Retinal pigment epithelial cell (primary cell): Measurements from ENCODE around the gene TNFRSF18.
A peak's percentile ranks its signal among the peaks of the same experiment; 100 is the strongest.
"Not testable (repeated sequence)": the region's sequence is repeated elsewhere in the genome, so short reads cannot be mapped to it uniquely, and the experiment has no call there.

Experiments used
- DNase-seq: peaks from one replicate; pipeline ENCODE4 v3.0.0-alpha.2; 2010; ENCODE audit warnings: low read depth
- H3K4me3 ChIP-seq: 2 replicates; pipeline ENCODE4 v1.5.1; 2011; ENCODE audit warnings: mild to moderate bottlenecking, low read length, control low read depth, moderate library complexity
- TF ChIP-seq, protein P1 (sequence below): conservative IDR thresholded peaks from 2 replicates; pipeline ENCODE4 v1.5.1; 2011; ENCODE audit warnings: low read depth, low read length, control low read depth, inconsistent platforms

The TNFRSF18 gene, protein sequence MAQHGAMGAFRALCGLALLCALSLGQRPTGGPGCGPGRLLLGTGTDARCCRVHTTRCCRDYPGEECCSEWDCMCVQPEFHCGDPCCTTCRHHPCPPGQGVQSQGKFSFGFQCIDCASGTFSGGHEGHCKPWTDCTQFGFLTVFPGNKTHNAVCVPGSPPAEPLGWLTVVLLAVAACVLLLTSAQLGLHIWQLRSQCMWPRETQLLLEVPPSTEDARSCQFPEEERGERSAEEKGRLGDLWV

DNA sequence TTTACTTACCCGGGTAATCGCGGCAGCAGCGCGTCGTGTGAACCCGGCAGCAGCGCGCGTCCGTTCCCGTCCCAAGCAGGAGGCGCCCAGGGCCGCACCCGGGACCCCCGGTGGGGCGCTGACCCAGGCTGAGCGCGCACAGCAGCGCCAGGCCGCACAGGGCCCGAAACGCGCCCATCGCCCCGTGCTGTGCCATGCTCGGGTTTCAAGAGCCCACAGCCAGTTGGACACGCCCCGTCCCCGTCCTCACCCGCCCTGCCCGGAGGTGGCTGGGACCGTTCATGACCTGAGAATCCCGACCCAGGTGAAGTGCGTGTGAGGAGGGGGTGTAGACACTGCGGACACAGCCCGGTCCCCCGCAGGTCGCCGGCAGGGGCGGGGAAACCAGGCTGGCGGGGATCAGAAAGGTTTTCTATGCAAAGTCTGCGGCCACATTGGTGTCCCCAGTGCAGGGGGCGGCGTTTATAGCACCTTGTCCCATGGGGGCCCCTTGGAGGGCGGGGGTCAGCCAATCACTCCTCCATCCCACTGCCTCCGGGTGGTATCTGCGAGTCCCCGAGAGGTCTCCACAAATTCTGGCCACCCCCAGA lies at the start of gene TNFRSF18:
Gene TNFRSF18, minus strand, starts transcription at position 217 of the 590 bp plus-strand sequence. Its CDS starts 21 bp downstream, at position 196.
- DNase-seq = no peak

DNA sequence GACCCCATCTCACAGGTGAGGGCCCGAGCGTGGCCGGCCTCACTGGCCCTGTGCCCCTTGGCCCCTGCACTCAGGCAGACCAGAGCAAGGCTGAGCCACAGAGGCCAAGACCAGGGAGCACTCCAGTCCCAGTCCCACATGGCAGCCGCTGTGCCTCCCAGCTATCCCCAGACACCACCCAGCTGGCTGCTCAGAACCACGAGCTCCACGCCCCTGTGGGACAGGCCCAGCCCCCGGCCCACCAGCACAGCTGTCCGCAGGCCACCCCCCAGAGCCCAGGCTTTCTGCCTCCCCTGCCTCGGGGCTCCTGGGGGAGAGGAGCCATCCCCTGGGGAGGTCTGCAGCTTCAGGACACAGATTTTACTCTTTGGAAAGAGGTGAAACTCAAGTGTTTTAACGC lies 49.2 kb upstream of the TNFRSF18 start:
- TF ChIP-seq, protein P1, sequence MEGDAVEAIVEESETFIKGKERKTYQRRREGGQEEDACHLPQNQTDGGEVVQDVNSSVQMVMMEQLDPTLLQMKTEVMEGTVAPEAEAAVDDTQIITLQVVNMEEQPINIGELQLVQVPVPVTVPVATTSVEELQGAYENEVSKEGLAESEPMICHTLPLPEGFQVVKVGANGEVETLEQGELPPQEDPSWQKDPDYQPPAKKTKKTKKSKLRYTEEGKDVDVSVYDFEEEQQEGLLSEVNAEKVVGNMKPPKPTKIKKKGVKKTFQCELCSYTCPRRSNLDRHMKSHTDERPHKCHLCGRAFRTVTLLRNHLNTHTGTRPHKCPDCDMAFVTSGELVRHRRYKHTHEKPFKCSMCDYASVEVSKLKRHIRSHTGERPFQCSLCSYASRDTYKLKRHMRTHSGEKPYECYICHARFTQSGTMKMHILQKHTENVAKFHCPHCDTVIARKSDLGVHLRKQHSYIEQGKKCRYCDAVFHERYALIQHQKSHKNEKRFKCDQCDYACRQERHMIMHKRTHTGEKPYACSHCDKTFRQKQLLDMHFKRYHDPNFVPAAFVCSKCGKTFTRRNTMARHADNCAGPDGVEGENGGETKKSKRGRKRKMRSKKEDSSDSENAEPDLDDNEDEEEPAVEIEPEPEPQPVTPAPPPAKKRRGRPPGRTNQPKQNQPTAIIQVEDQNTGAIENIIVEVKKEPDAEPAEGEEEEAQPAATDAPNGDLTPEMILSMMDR = no peak
- no peak overlapping the region for H3K4me3 ChIP-seq
- no peak for DNase-seq

More for the DNA sequence above, at the start of gene TNFRSF18:
- H3K4me3 ChIP-seq = peak within 1 kb of the TSS; percentile 6
- TF ChIP-seq, protein P1 = no peak

DNA sequence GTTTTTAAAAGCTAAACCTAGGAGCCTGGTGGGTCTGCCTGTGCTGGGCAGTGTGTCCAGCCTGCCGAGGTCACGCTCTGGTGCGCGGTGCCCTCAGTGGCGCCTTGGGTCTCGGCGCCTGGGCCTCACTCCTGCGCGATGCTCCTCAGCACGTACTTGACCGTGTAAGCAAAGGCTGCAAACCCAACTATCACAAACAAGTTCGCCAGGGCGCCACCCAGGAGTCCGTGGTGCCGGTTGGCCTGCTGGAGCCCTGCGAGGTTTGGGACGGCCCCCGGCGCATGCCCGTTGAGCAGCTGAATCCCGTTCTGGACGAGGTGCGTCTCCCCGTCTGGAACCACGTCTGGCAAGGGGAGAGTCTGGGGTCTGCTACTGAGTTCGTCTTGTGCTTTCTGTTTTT lies 48.7 kb upstream of the TNFRSF18 start:
- TF ChIP-seq, protein P1 = no peak
- DNase-seq = no peak
- no peak overlapping the region for H3K4me3 ChIP-seq

DNA sequence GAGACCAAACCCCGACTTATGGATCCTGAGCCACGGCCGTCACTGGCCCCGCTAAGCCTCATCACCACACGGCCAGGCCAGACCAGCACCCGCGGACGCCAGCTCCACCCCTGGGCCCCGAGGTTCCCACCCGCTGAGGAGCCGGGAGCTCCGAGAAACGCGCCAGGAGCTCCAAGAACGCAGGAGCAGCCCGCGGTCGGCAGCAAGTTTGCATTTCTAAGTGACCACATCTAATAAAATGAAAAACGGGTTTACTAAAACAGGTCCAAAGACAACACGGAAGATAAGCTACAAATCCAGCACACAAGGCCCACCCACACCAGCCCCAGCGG lies 48.2 kb upstream of the TNFRSF18 start:
- DNase-seq = no peak
- TF ChIP-seq, protein P1 = no peak
- no peak overlapping the region for H3K4me3 ChIP-seq

DNA sequence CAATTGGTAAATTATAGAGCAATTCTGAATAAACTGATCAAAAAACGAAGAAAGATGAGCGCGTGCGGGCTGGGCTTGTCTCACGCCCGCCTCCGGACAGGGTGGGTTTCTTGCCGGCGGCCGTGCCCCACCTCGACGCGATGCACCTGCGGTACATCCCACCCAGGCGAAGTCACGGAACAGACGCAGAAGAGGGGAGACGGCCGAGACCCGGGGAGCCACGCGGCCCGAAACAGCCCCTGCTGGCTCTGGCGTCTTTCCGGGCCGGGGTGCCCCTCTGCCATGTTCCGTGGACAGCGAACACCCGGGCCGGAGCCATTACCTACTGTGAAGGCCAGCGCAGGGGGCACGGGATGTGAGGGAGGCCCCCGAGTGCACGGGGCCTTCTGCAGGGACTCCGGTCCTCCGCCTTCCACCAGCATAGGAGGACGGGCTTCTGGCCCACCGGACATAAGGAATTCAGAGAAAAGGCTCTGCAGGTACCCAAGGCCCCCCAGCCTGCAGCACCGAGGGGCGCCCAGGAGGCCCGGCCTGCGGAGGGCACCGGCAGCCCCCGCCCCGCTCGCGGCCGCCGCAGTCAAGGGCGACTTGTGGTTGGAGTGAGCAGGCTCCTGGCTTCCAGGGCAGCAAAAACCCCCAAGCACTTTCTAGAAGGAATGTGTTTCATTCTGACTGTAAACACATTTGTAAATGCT lies 47.7 kb upstream of the TNFRSF18 start:
- TF ChIP-seq, protein P1 = no peak
- H3K4me3 ChIP-seq = no peak overlapping the region
- no peak for DNase-seq

DNA sequence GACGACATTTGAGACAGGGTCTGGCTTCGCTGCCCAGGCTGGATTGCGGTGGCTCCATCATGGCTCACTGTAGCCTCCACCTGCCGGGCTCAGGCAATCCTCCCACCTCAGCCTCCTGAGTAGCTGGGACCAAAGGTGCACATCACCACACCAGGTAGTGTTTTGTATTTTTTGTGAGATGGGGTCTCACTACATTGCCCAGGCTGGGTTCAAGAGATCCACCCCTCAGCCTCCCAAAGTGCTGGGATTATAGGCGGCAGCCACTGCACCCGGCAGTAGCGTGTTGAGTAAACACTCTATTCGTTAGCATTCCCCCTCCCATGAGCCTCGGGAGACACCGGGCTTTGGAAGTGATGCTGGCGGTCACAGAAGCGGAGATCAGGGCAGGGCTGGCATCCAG lies 46.9 kb upstream of the TNFRSF18 start:
- DNase-seq = no peak
- no peak overlapping the region for H3K4me3 ChIP-seq
- TF ChIP-seq, protein P1 = no peak

DNA sequence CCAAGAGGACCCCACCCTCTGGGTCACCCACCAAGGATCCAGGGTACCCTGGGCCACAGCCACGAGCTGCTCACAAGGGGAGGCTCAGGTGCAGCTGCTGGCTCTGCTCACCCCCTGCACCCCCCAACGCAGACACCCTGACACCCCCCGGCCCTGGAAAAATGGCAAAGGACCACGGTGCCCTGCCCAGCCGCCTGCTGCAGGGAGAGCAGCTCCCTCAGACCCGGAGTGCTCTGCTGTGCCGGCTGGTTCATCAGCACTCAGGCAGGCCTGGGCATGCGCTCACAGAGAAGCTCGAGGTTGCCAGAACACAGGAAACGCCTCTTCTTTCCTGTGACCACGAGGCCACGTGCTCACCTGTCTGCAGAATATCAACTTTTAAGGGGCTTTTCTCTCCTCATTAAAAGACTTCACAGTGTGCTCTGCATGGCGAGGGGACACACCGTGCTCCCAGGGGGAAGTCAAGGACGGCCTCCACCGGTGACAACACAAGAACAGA lies 44.4 kb upstream of the TNFRSF18 start:
- DNase-seq = no peak
- no peak overlapping the region for H3K4me3 ChIP-seq
- TF ChIP-seq, protein P1 = no peak

DNA sequence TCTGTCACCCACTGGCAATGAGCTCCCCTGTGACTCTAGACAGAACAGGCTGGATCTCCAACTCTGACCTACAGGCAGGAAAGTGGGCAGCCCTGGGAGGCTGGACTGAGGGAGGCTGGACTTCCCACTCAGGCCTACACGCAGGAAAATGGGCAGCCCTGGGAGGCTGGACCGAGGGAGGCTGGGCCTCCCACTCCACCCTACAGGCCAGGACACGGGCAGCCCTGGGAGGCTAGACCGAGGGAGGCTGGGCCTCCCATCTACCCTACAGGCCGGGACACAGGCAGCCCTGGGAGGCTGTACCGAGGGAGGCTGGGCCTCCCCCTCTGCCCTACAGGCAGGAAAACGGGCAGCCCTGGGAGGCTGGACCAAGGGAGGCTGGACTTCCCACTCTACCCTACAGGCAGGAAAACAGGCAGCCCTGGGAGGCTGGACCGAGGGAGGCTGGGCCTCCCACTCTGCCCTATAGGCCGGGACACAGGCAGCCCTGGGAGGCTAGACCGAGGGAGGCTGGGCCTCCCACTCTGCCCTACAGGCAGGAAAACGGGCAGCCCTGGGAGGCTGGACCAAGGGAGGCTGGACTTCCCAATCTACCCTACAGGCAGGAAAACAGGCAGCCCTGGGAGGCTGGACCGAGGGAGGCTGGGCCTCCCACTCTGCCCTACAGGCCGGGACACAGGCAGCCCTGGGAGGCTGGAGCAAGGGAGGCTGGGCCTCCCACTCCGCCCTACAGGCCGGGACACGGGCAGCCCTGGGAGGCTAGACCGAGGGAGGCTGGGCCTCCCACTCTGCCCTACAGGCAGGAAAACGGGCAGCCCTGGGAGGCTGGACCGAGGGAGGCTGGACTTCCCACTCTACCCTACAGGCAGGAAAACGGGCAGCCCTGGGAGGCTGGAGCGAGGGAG lies 41.9 kb upstream of the TNFRSF18 start:
- DNase-seq, H3K4me3 ChIP-seq: not testable (repeated sequence)
